ENCODE data around the gene TANGO6.

Gene TANGO6

DNA sequence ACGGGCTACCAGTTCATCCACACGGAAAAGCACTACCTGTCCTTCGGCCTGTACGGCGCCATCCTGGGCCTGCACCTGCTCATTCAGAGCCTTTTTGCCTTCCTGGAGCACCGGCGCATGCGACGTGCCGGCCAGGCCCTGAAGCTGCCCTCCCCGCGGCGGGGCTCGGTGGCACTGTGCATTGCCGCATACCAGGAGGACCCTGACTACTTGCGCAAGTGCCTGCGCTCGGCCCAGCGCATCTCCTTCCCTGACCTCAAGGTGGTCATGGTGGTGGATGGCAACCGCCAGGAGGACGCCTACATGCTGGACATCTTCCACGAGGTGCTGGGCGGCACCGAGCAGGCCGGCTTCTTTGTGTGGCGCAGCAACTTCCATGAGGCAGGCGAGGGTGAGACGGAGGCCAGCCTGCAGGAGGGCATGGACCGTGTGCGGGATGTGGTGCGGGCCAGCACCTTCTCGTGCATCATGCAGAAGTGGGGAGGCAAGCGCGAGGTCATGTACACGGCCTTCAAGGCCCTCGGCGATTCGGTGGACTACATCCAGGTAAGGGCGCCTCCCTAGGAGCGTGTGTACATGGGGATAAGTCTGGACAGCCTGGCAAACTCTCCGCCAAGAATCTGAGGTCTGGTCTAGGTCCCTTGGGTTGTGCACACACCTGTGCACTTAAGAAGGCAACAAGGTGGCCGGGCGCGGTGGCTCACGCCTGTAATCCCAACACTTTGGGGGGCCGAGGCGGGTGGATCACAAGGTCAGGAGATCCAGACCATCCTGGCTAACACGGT lies 266.3 kb downstream of the TANGO6 start:
- Histone ChIP-seq H2AFZ (ENCODE audit: low read depth, low read length) (no peak overlapping the region), H3K27ac (ENCODE audit: low read length) (no peak overlapping the region), H3K4me1 (ENCODE audit: insufficient read depth, low read length) (peaks cover 18% of the 10 kb centered on the region), H3K4me2 (ENCODE audit: insufficient read depth, low read length) (no peak overlapping the region), H3K4me3 (ENCODE audit: low read depth in 1 of 2, low read length in 2 of 2) (no peak overlapping the region), H3K9ac (ENCODE audit: low read depth, low read length) (no peak overlapping the region), H4K20me1 (ENCODE audit: insufficient read depth, low read length) (peaks cover 59% of the 10 kb centered on the region), H3K79me2 (ENCODE audit: insufficient read depth, low read length) (no peaks in the 10 kb centered on the region), H3K9me3 (ENCODE audit: insufficient read depth, low read length, severe bottlenecking) (no peaks in the 10 kb centered on the region), H3K27me3 (ENCODE audit: insufficient read depth, low read length, poor library complexity) (peaks cover 17% of the 10 kb centered on the region), H3K36me3 (ENCODE audit: insufficient read depth, low read length) (peaks cover 31% of the 10 kb centered on the region)
- ATAC-seq (ENCODE audit: insufficient read depth, low read depth) (no peak), DNase-seq (no peak)
- TF ChIP-seq EZH2 (IDR thresholded peaks at IDR 0.05; ENCODE audit: borderline replicate concordance, low read depth, low read length, severe bottlenecking) = no peak
- TF ChIP-seq, protein P1, sequence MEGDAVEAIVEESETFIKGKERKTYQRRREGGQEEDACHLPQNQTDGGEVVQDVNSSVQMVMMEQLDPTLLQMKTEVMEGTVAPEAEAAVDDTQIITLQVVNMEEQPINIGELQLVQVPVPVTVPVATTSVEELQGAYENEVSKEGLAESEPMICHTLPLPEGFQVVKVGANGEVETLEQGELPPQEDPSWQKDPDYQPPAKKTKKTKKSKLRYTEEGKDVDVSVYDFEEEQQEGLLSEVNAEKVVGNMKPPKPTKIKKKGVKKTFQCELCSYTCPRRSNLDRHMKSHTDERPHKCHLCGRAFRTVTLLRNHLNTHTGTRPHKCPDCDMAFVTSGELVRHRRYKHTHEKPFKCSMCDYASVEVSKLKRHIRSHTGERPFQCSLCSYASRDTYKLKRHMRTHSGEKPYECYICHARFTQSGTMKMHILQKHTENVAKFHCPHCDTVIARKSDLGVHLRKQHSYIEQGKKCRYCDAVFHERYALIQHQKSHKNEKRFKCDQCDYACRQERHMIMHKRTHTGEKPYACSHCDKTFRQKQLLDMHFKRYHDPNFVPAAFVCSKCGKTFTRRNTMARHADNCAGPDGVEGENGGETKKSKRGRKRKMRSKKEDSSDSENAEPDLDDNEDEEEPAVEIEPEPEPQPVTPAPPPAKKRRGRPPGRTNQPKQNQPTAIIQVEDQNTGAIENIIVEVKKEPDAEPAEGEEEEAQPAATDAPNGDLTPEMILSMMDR (IDR thresholded peaks at IDR 0.05; ENCODE audit: borderline replicate concordance, extremely low read depth, low read length, poor library complexity, severe bottlenecking) = no peak

DNA sequence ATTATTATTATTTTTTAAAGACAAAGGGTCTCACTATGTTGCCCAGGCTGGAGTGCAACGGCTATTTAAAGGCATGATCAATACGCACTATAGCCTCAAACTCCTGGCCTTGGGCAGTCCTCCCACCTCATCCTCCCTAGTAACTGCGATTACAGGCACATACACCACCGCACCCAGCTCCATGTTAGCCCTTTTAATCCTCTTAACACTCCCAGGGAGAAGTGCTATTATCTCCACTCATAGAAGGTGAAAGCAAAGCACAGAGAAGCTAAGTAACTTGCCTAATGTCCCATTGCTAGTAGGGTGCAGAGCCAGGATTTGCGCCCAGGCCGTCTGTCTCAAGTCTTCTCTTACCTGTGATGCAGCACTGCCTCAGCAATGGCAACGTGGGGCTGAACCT lies 267.1 kb downstream of the TANGO6 start:
- no peak for DNase-seq

DNA sequence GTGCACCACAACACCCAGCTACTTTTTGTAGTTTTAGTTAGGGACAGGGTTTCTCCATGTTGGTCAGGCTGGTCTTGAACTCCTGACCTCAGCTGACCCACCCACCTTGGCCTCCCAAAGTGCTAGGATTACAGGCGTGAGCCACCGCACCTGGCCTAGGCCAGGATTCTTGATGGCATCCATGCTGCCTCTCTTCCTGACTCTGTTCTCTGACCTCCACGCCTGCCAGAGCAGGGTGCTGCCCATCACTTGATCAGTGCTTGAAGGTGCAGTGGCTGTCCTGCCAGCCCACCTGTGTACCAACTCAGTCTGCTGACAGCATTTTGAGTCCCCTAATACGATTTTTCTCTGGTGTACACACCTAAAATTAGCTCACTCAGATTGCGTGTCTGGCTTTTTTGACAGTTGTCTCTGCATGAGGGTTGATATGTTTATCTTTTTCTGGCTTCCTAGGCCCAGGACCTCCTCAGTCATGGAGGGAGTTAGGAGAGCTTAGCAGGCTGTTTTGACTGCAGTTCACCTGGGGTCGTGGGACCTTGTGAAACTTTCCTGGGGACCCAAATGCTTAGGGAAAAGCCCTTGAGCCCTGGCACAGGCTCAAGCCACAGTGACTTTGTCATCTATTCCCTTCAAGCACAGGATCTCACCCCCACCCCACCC lies 268.0 kb downstream of the TANGO6 start:
- peaks cover 73% of the 10 kb centered on the region for H4K20me1 ChIP-seq (ENCODE audit: insufficient read depth, low read length)
- peaks cover 44% of the 10 kb centered on the region for H3K36me3 ChIP-seq (ENCODE audit: insufficient read depth, low read length)
- no peak overlapping the region for H3K4me3 ChIP-seq (ENCODE audit: low read depth in 1 of 2, low read length in 2 of 2)
- no peak overlapping the region for H2AFZ ChIP-seq (ENCODE audit: low read depth, low read length)
- H3K9me3 ChIP-seq (ENCODE audit: insufficient read depth, low read length, severe bottlenecking) = no peaks in the 10 kb centered on the region
- DNase-seq = no peak
- H3K79me2 ChIP-seq (ENCODE audit: insufficient read depth, low read length) = no peaks in the 10 kb centered on the region
- peaks cover 6% of the 10 kb centered on the region for H3K27me3 ChIP-seq (ENCODE audit: insufficient read depth, low read length, poor library complexity)
- no peak for ATAC-seq (ENCODE audit: insufficient read depth, low read depth)
- H3K27ac ChIP-seq (ENCODE audit: low read length) = no peak overlapping the region
- TF ChIP-seq, protein P1 (IDR thresholded peaks at IDR 0.05; ENCODE audit: borderline replicate concordance, extremely low read depth, low read length, poor library complexity, severe bottlenecking) = no peak
- H3K4me1 ChIP-seq (ENCODE audit: insufficient read depth, low read length) = peaks cover 8% of the 10 kb centered on the region
- no peak overlapping the region for H3K4me2 ChIP-seq (ENCODE audit: insufficient read depth, low read length)
- H3K9ac ChIP-seq (ENCODE audit: low read depth, low read length) = no peak overlapping the region

More for the DNA sequence above, 267.1 kb downstream of the TANGO6 start:
- TF ChIP-seq EZH2 (IDR thresholded peaks at IDR 0.05; ENCODE audit: borderline replicate concordance, low read depth, low read length, severe bottlenecking) = no peak
- TF ChIP-seq, protein P1 (IDR thresholded peaks at IDR 0.05; ENCODE audit: borderline replicate concordance, extremely low read depth, low read length, poor library complexity, severe bottlenecking) = no peak
- H3K4me2 ChIP-seq (ENCODE audit: insufficient read depth, low read length) = no peak overlapping the region
- H3K27ac ChIP-seq (ENCODE audit: low read length) = no peak overlapping the region
- peaks cover 14% of the 10 kb centered on the region for H3K27me3 ChIP-seq (ENCODE audit: insufficient read depth, low read length, poor library complexity)
- no peak overlapping the region for H3K4me3 ChIP-seq (ENCODE audit: low read depth in 1 of 2, low read length in 2 of 2)
- no peak for ATAC-seq (ENCODE audit: insufficient read depth, low read depth)
- H3K36me3 ChIP-seq (ENCODE audit: insufficient read depth, low read length) = peaks cover 38% of the 10 kb centered on the region
- H3K79me2 ChIP-seq (ENCODE audit: insufficient read depth, low read length) = no peaks in the 10 kb centered on the region
- peaks cover 65% of the 10 kb centered on the region for H4K20me1 ChIP-seq (ENCODE audit: insufficient read depth, low read length)
- peaks cover 14% of the 10 kb centered on the region for H3K4me1 ChIP-seq (ENCODE audit: insufficient read depth, low read length)
- no peaks in the 10 kb centered on the region for H3K9me3 ChIP-seq (ENCODE audit: insufficient read depth, low read length, severe bottlenecking)
- no peak overlapping the region for H3K9ac ChIP-seq (ENCODE audit: low read depth, low read length)
- H2AFZ ChIP-seq (ENCODE audit: low read depth, low read length) = no peak overlapping the region

All from DND-41 (cell line).